OCI-LY1 (cell line): ENCODE data around the gene ITGB7.

Source experiments
- H2AFZ ChIP-seq: fragments of 200-600 bp; sonication (generic), shearing (Covaris generic); 2 replicates; pipeline ENCODE4 v1.6.0; 2014; ENCODE audit warnings: antibody characterized with exemption, mild to moderate bottlenecking, low read length
- H3F3A ChIP-seq: fragments of 200-600 bp; sonication (generic), shearing (Covaris generic); 2 replicates; pipeline ENCODE4 v1.6.0; 2014; ENCODE audit warnings: mild to moderate bottlenecking, antibody characterized with exemption, low read length, moderate library complexity; ENCODE audit not compliant: insufficient read depth
- H3K27ac ChIP-seq: fragments of 200-600 bp; sonication (generic); 2 replicates; pipeline ENCODE4 v1.5.1; 2014; ENCODE audit warnings: low read length, mixed run types, mild to moderate bottlenecking, low read depth; ENCODE audit not compliant: poor library complexity, severe bottlenecking
- H3K27me3 ChIP-seq: fragments of 200-600 bp; sonication (generic); 2 replicates; pipeline ENCODE4 v1.6.0; 2014; ENCODE audit warnings: antibody characterized with exemption, mild to moderate bottlenecking, low read length, moderate library complexity; ENCODE audit not compliant: insufficient read depth
- H3K36me3 ChIP-seq: fragments of 200-600 bp; sonication (generic); 2 replicates; pipeline ENCODE4 v1.6.1; 2014; ENCODE audit warnings: mild to moderate bottlenecking, antibody characterized with exemption, low read length, moderate library complexity, mixed read lengths; ENCODE audit not compliant: insufficient read depth
- H3K4me1 ChIP-seq: fragments of 200-600 bp; sonication (generic); 2 replicates; pipeline ENCODE4 v1.5.1; 2014; ENCODE audit warnings: mild to moderate bottlenecking, low read length, moderate library complexity; ENCODE audit not compliant: insufficient read depth, severe bottlenecking
- H3K4me2 ChIP-seq: fragments of 200-600 bp; sonication (generic), shearing (Covaris generic); 2 replicates; pipeline ENCODE4 v1.6.1; 2014; ENCODE audit warnings: low read length
- H3K4me3 ChIP-seq: fragments of 200-600 bp; sonication (generic); 2 replicates; pipeline ENCODE4 v1.5.1; 2014; ENCODE audit warnings: low read length, low read depth, mild to moderate bottlenecking, mixed read lengths; ENCODE audit not compliant: poor library complexity, severe bottlenecking
- H3K79me2 ChIP-seq: fragments of 200-600 bp; shearing (Covaris generic); 2 replicates; pipeline ENCODE4 v1.6.1; 2016; ENCODE audit warnings: mixed run types, low read length, mixed read lengths; ENCODE audit not compliant: insufficient read depth
- H3K9ac ChIP-seq: fragments of 200-600 bp; sonication (generic), shearing (Covaris generic); 2 replicates; pipeline ENCODE4 v1.6.1; 2014; ENCODE audit warnings: mild to moderate bottlenecking, low read length, mixed read lengths
- H3K9me2 ChIP-seq: fragments of 200-600 bp; sonication (generic), shearing (Covaris generic); 2 replicates; pipeline ENCODE4 v1.6.1; 2014; ENCODE audit warnings: low read depth, mild to moderate bottlenecking, low read length, mixed read lengths
- H3K9me3 ChIP-seq: fragments of 200-600 bp; shearing (Covaris generic); 2 replicates; pipeline ENCODE4 v1.6.1; 2014; ENCODE audit warnings: low read length, mixed read lengths
- H4K20me1 ChIP-seq: fragments of 200-600 bp; sonication (generic), shearing (Covaris generic); 2 replicates; pipeline ENCODE4 v1.6.0; 2016; ENCODE audit warnings: mild to moderate bottlenecking, low read length; ENCODE audit not compliant: insufficient read depth
- CTCF ChIP-seq: fragments of 200-600 bp; sonication (generic), shearing (Covaris generic); IDR thresholded peaks from 2 replicates; pipeline ENCODE4 v1.5.1; 2017; ENCODE audit warnings: mild to moderate bottlenecking, antibody characterized with exemption, low read length, moderate library complexity, mixed read lengths
- EZH2 ChIP-seq: fragments of 200-600 bp; sonication (generic), shearing (Covaris generic); IDR thresholded peaks from 2 replicates; pipeline ENCODE4 v1.8.0; 2017; ENCODE audit warnings: borderline replicate concordance, mixed run types, mild to moderate bottlenecking, antibody characterized with exemption, low read length, moderate library complexity, mixed read lengths

The ITGB7 gene

GRCh38 chr12:53222806-53223261 lies 15.8 kb upstream of the ITGB7 start:
- no peak overlapping the region for H3K9ac ChIP-seq
- H2AFZ ChIP-seq = no peak overlapping the region
- peaks cover 22% of the 10 kb centered on the region for H3K4me1 ChIP-seq
- H3K27ac ChIP-seq = no peak overlapping the region
- H3K4me2 ChIP-seq = no peak overlapping the region
- TF ChIP-seq CTCF (no peak), EZH2 (no peak)
- no peaks in the 10 kb centered on the region for H3F3A ChIP-seq
- H3K79me2 ChIP-seq = no peaks in the 10 kb centered on the region
- H4K20me1 ChIP-seq = no peaks in the 10 kb centered on the region
- H3K4me3 ChIP-seq = no peak overlapping the region
- no peaks in the 10 kb centered on the region; the same call in 1 of the 2 replicates for H3K27me3 ChIP-seq
- H3K9me3 ChIP-seq = no peaks in the 10 kb centered on the region
- H3K9me2 ChIP-seq = no peaks in the 10 kb centered on the region
- no peaks in the 10 kb centered on the region for H3K36me3 ChIP-seq

GRCh38 chr12:53222170-53222721 lies 15.2 kb upstream of the ITGB7 start:
- peak overlapping the region; percentile 95; the same call in 1 of the 2 replicates for H3K4me2 ChIP-seq
- no peak overlapping the region for H2AFZ ChIP-seq
- no peaks in the 10 kb centered on the region for H3K9me2 ChIP-seq
- H3K9ac ChIP-seq = no peak overlapping the region
- no peaks in the 10 kb centered on the region for H4K20me1 ChIP-seq
- peak overlapping the region; percentile 69 for H3K4me3 ChIP-seq
- peaks cover 3% of the 10 kb centered on the region; the same call in 1 of the 2 replicates for H3K27me3 ChIP-seq
- H3F3A ChIP-seq = no peaks in the 10 kb centered on the region
- H3K4me1 ChIP-seq = peaks cover 22% of the 10 kb centered on the region
- H3K36me3 ChIP-seq = no peaks in the 10 kb centered on the region
- no peak overlapping the region for H3K27ac ChIP-seq
- H3K9me3 ChIP-seq = no peaks in the 10 kb centered on the region
- H3K79me2 ChIP-seq = no peaks in the 10 kb centered on the region
- TF ChIP-seq CTCF = no peak
- no peak for TF ChIP-seq EZH2

GRCh38 chr12:53221203-53222080 lies 14.4 kb upstream of the ITGB7 start:
- peak overlapping the region; percentile 95 for H3K4me2 ChIP-seq
- peak overlapping the region; percentile 69 for H3K9ac ChIP-seq
- no peaks in the 10 kb centered on the region for H3K36me3 ChIP-seq
- peaks cover 22% of the 10 kb centered on the region for H3K4me1 ChIP-seq
- no peaks in the 10 kb centered on the region for H4K20me1 ChIP-seq
- peak overlapping the region; percentile 67 for H3K27ac ChIP-seq
- no peak for TF ChIP-seq EZH2
- peak; percentile 52 for TF ChIP-seq CTCF
- H2AFZ ChIP-seq = peak overlapping the region; percentile 29; the same call in 1 of the 2 replicates
- H3K27me3 ChIP-seq = peaks cover 3% of the 10 kb centered on the region; the same call in 1 of the 2 replicates
- H3F3A ChIP-seq = no peaks in the 10 kb centered on the region
- H3K9me2 ChIP-seq = no peaks in the 10 kb centered on the region
- H3K79me2 ChIP-seq = no peaks in the 10 kb centered on the region
- H3K9me3 ChIP-seq = no peaks in the 10 kb centered on the region
- peak overlapping the region; percentile 69 for H3K4me3 ChIP-seq
